Inferior parietal cortex (tissue), 1 donor: Measurements from ENCODE around the gene SART3.
A peak's percentile ranks its signal among the peaks of the same experiment; 100 is the strongest.
"Not testable (repeated sequence)": the region's sequence is repeated elsewhere in the genome, so short reads cannot be mapped to it uniquely, and the experiment has no call there.

Experiments used
- DNase-seq: peaks from one replicate; pipeline ENCODE4 v3.0.0-alpha.2; 2016; ENCODE audit errors: extremely low spot score

Gene SART3

GRCh38 chr12:108563136-108563803 lies 2.3 kb upstream of the SART3 start:
- DNase-seq: peak; percentile 89

GRCh38 chr12:108562348-108563135 lies 1.6 kb upstream of the SART3 start, which contains the start of gene ISCU:
TSS of gene ISCU (plus strand) at chr12:108562596. CDS start at chr12:108562623, 27 bp downstream.
- peak; percentile 98 for DNase-seq

GRCh38 chr12:108561852-108562347 lies 927 bp upstream of the SART3 start:
- DNase-seq: no peak

- no peak for DNase-seq
Observed at GRCh38 chr12:108560321-108560721, 652 bp downstream of the SART3 start.

- DNase-seq: no peak
Observed at GRCh38 chr12:108559748-108560147, 1.2 kb downstream of the SART3 start.

GRCh38 chr12:108559007-108559655 lies 1.8 kb downstream of the SART3 start:
- no peak for DNase-seq

GRCh38 chr12:108555383-108555782 lies 5.6 kb downstream of the SART3 start:
- DNase-seq: not testable (repeated sequence)

GRCh38 chr12:108553799-108554198 lies 7.2 kb downstream of the SART3 start:
- no peak for DNase-seq

- no peak for DNase-seq
Observed at GRCh38 chr12:108551535-108551934, 9.4 kb downstream of the SART3 start.

GRCh38 chr12:108548954-108549521 lies 11.9 kb downstream of the SART3 start:
- DNase-seq: no peak

- no peak for DNase-seq
Observed at GRCh38 chr12:108547686-108548085, 13.3 kb downstream of the SART3 start.

- no peak for DNase-seq
Observed at GRCh38 chr12:108543652-108544051, 17.3 kb downstream of the SART3 start.

- DNase-seq: no peak
Observed at GRCh38 chr12:108542320-108542719, 18.7 kb downstream of the SART3 start.

GRCh38 chr12:108538616-108539195 lies 22.3 kb downstream of the SART3 start:
- DNase-seq: no peak

GRCh38 chr12:108538146-108538545 lies 22.8 kb downstream of the SART3 start:
- no peak for DNase-seq

GRCh38 chr12:108531929-108532848 lies 28.8 kb downstream of the SART3 start:
- DNase-seq: no peak

GRCh38 chr12:108530161-108530560 lies 30.8 kb downstream of the SART3 start:
- DNase-seq: no peak

GRCh38 chr12:108527166-108527496 lies 33.8 kb downstream of the SART3 start:
- no peak for DNase-seq

GRCh38 chr12:108526482-108527165 lies 34.3 kb downstream of the SART3 start:
- no peak for DNase-seq

GRCh38 chr12:108525681-108526080 lies 35.3 kb downstream of the SART3 start:
- no peak for DNase-seq
